Testis (tissue), 2 donors: ENCODE data around the gene MACROD1.

Experiments
- CTCF ChIP-seq, 3 experiments: fragments of 450-650 bp in 2 of 3; fragments of 200-600 bp in 1 of 3; sonication (generic) in 1 of 3; IDR thresholded peaks; one replicate each; pipeline ENCODE4 v1.5.1; 2016 to 2019; ENCODE audit warnings: antibody characterized with exemption in 3 of 3, mild to moderate bottlenecking in 2 of 3, moderate library complexity in 1 of 3
- POLR2A ChIP-seq: fragments of 450-650 bp; IDR thresholded peaks from one replicate; pipeline ENCODE4 v1.6.1; 2017; ENCODE audit warnings: antibody characterized with exemption, mild to moderate bottlenecking, moderate library complexity

GRCh38 chr11:64126796-64127195, 39.1 kb downstream of the MACROD1 start:
- TF ChIP-seq CTCF (IDR thresholded peaks at IDR 0.05) (no peak), POLR2A (no peak)
